Activated T-helper 1 cell treated with anti-CD3 and anti-CD28 coated beads, Interleukin-12 subunit alpha, Interleukin-12 subunit beta, Interleukin-2, Interleukin-4 antibody, amounts not matched to agents 30 ng/mL and 10 ng/mL and 1 ng/mL, durations not matched to agents 14 hours and 24 hours and 36 hours (primary cell): Measurements from ENCODE around the gene ADAM19. TPM values are rescaled to one million over a fixed set of nuclear protein-coding genes. Genes with fewer than 3 reads are reported as not detected.

ENCODE experiments used
- DNase-seq: peaks from one replicate; pipeline ENCODE4 v3.0.0; 2021; ENCODE audit warnings: low spot score
- H3K27ac Mint-ChIP-seq: one replicate; pipeline ENCODE4 v1.8.0; 2021; ENCODE audit warnings: mild to moderate bottlenecking, mixed read lengths
- H3K27me3 Mint-ChIP-seq: one replicate; pipeline ENCODE4 v1.8.0; 2022; ENCODE audit warnings: mild to moderate bottlenecking, moderate library complexity, mixed read lengths; ENCODE audit not compliant: insufficient read depth
- H3K36me3 Mint-ChIP-seq: one replicate; pipeline ENCODE4 v1.8.0; 2021; ENCODE audit warnings: low read depth, mixed read lengths
- H3K4me1 Mint-ChIP-seq: one replicate; pipeline ENCODE4 v1.8.0; 2021; ENCODE audit warnings: low read depth, mixed read lengths
- H3K4me3 Mint-ChIP-seq: one replicate; pipeline ENCODE4 v1.8.0; 2021; ENCODE audit warnings: mild to moderate bottlenecking, moderate library complexity, mixed read lengths
- H3K9me3 Mint-ChIP-seq: one replicate; pipeline ENCODE4 v1.8.0; 2021; ENCODE audit warnings: mixed read lengths
- intact Hi-C: fragments of 100-400 bp; cut with micrococcal nuclease; formaldehyde crosslinking; loops from one replicate; pipeline ENCODE4 v1.15.1; 2024
- total RNA-seq: library from RNA; stranded (reverse); gene quantifications from 2 replicates; pipeline ENCODE4 v1.2.3, GENCODE V29; 2022

The ADAM19 gene
- total RNA-seq, 1 donor from 2014 or later = 341 TPM

DNA sequence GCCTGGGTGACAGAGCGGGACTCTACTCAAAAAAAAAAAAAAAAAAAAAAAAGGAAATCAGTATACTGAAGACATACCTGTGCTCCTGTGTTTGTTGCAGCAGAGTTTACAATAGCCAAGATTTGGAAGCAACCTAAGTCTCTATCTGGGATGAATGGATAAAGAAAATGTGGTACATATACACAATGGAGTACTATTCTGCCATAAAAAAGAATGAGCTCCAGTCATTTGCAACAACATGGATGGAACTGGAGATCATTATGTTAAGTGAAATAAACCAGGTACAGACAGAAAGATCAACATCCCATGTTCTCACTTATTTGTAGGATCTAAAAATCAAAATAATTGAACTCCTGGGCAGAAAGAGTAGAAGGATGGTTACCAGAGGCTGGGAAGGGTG, 22.9 kb downstream of the ADAM19 start:
- intact Hi-C loops = no loop called here
- H3K36me3 Mint-ChIP-seq = peaks cover 72% of the 10 kb centered on the region
- peaks cover 87% of the 10 kb centered on the region for H3K4me1 Mint-ChIP-seq

GRCh38 chr5:157550663-157551062, 24.9 kb downstream of the ADAM19 start:
- no peak for DNase-seq
- Mint-ChIP-seq H3K27me3 (no peaks in the 10 kb centered on the region), H3K4me1 (peaks cover 86% of the 10 kb centered on the region), H3K9me3 (no peaks in the 10 kb centered on the region), H3K4me3 (peak overlapping the region; percentile 8), H3K36me3 (peaks cover 67% of the 10 kb centered on the region), H3K27ac (peak overlapping the region; percentile 41)
- intact Hi-C loops = loop anchor here (1.0 kb wide), 1 partner anchor 9 kb away; no protein-coding TSS in a partner anchor

More for the DNA sequence above, 22.9 kb downstream of the ADAM19 start:
- Mint-ChIP-seq H3K4me3 (no peak overlapping the region), H3K27ac (no peak overlapping the region), H3K27me3 (no peaks in the 10 kb centered on the region), H3K9me3 (no peaks in the 10 kb centered on the region)
- DNase-seq = no peak

DNA sequence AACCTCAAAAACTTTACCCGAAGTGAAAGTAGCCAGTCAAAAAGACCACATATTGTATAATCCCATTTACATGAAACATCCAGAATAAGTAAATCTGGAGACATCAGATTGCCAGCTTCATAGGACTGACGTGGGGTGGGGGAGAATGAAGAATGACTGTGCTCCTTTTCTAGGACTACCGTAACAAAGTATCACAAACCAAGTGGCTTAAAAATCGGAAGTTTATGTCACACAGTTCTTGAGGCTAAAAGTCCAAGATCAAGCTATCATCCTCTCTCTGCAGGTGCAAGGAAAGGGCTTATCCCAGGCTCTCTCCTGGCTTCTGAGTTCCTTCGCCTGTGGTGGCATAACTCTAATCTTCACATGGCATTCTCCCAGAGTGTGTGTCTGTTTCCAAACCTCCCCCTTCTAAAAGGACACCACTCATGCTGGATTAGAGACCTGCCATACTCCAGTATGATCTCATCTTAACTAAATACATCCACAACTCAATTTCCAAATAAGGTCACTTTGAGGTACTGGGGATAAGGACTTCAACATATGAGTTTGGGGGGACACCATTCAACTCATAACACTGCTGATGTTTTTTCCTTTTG, 25.5 kb downstream of the ADAM19 start:
- no peaks in the 10 kb centered on the region for H3K27me3 Mint-ChIP-seq
- DNase-seq = no peak
- H3K4me1 Mint-ChIP-seq = peaks cover 86% of the 10 kb centered on the region
- peak overlapping the region; percentile 89 for H3K27ac Mint-ChIP-seq
- intact Hi-C loops = loop anchor here (1.0 kb wide), 2 partner anchors 7 to 9 kb away; no protein-coding TSS in a partner anchor
- H3K9me3 Mint-ChIP-seq = no peaks in the 10 kb centered on the region
- H3K36me3 Mint-ChIP-seq = peaks cover 64% of the 10 kb centered on the region
- peak overlapping the region; percentile 49 for H3K4me3 Mint-ChIP-seq

GRCh38 chr5:157549283-157549629, 26.3 kb downstream of the ADAM19 start:
- Mint-ChIP-seq H3K27me3 (no peaks in the 10 kb centered on the region), H3K4me1 (peaks cover 86% of the 10 kb centered on the region), H3K4me3 (peak overlapping the region; percentile 72), H3K9me3 (no peaks in the 10 kb centered on the region), H3K36me3 (peaks cover 65% of the 10 kb centered on the region), H3K27ac (peak overlapping the region; percentile 89)
- DNase-seq = no peak
- intact Hi-C loops = loop anchor here (1.0 kb wide), 1 partner anchor 8 kb away; no protein-coding TSS in a partner anchor

- Mint-ChIP-seq H3K4me3 (peak overlapping the region; percentile 72), H3K4me1 (peaks cover 88% of the 10 kb centered on the region), H3K27me3 (no peaks in the 10 kb centered on the region), H3K9me3 (no peaks in the 10 kb centered on the region), H3K27ac (peak overlapping the region; percentile 89), H3K36me3 (peaks cover 67% of the 10 kb centered on the region)
- intact Hi-C loops = loop anchor here (1.0 kb wide), 1 partner anchor 9 kb away; no protein-coding TSS in a partner anchor
- DNase-seq = no peak
Observed at GRCh38 chr5:157548513-157549282, 26.9 kb downstream of the ADAM19 start.

DNA sequence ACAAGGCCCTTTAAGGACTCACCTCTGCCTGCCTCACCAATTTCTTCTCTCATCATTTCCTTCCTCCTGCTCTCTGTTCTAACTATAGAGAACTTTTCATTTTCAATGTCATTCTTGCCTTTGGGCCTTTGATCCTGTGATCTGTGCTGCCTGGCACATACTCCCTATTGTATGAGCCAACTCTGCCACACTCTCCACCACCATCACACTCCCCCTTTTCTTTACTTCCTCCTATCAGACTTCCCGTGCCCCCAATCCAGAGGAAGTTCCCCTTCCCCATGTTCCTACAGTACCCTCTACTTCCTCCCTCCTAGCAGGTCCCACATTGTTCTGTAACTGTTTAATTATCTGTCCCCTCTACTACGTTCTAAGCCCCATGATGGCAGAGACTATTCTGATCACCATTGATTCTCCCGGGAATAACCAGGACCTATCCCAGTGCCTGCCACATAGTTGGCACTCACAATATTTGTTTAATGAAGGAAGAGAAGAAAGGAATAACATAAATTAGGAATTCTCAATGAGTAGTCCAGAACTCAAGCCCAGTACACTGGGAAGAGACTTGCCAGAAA, 27.5 kb downstream of the ADAM19 start:
- intact Hi-C loops = no loop called here

GRCh38 chr5:157546456-157547100, 29.0 kb downstream of the ADAM19 start:
- H3K36me3 Mint-ChIP-seq = peaks cover 69% of the 10 kb centered on the region
- intact Hi-C loops = no loop called here
- no peak for DNase-seq
- no peaks in the 10 kb centered on the region for H3K9me3 Mint-ChIP-seq
- H3K4me3 Mint-ChIP-seq = peak overlapping the region; percentile 68
- H3K4me1 Mint-ChIP-seq = peaks cover 95% of the 10 kb centered on the region
- H3K27me3 Mint-ChIP-seq = no peaks in the 10 kb centered on the region
- peak overlapping the region; percentile 89 for H3K27ac Mint-ChIP-seq

More for the DNA sequence above, 27.5 kb downstream of the ADAM19 start:
- no peaks in the 10 kb centered on the region for H3K27me3 Mint-ChIP-seq
- H3K4me1 Mint-ChIP-seq = peaks cover 95% of the 10 kb centered on the region
- DNase-seq = no peak
- peak overlapping the region; percentile 89 for H3K27ac Mint-ChIP-seq
- H3K36me3 Mint-ChIP-seq = peaks cover 74% of the 10 kb centered on the region
- peak overlapping the region; percentile 72 for H3K4me3 Mint-ChIP-seq
- H3K9me3 Mint-ChIP-seq = no peaks in the 10 kb centered on the region

- peak overlapping the region; percentile 68 for H3K4me3 Mint-ChIP-seq
- H3K9me3 Mint-ChIP-seq = no peaks in the 10 kb centered on the region
Observed at GRCh38 chr5:157545610-157546310, 29.8 kb downstream of the ADAM19 start.

DNA sequence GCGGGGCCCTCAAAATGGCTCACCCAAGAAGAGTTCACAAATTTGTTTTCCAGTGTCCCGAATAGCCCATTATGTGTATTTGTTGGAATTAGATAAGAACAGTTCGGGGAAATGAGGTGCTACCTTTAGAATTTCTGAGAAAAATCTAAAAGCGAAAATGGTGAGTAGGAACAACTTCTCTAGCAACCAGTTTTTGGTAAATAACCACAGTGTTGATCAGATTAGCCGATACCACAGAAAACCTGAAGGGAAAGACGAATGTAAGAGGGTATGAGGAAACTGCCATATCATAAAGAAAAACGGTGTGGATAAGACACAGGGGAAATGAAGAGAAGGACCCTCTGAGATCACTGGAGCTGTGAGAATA, 31.0 kb downstream of the ADAM19 start:
- peak overlapping the region; percentile 68 for H3K4me3 Mint-ChIP-seq
- no peaks in the 10 kb centered on the region for H3K27me3 Mint-ChIP-seq
- DNase-seq = peak; percentile 25
- H3K9me3 Mint-ChIP-seq = no peaks in the 10 kb centered on the region
- peaks cover 63% of the 10 kb centered on the region for H3K36me3 Mint-ChIP-seq
- peak overlapping the region; percentile 89 for H3K27ac Mint-ChIP-seq
- intact Hi-C loops = loop anchor here (1.0 to 5.0 kb wide), 4 partner anchors 187 to 622 kb away; partner anchors contain the start of gene THG1L
- peaks cover 95% of the 10 kb centered on the region for H3K4me1 Mint-ChIP-seq

More at GRCh38 chr5:157545610-157546310, 29.8 kb downstream of the ADAM19 start:
- intact Hi-C loops = no loop called here
- H3K27ac Mint-ChIP-seq = peak overlapping the region; percentile 89
- peaks cover 67% of the 10 kb centered on the region for H3K36me3 Mint-ChIP-seq
- peaks cover 95% of the 10 kb centered on the region for H3K4me1 Mint-ChIP-seq
- no peaks in the 10 kb centered on the region for H3K27me3 Mint-ChIP-seq
- DNase-seq = no peak

GRCh38 chr5:157543825-157544622, 31.6 kb downstream of the ADAM19 start:
- Mint-ChIP-seq H3K9me3 (no peaks in the 10 kb centered on the region), H3K4me3 (peak overlapping the region; percentile 68), H3K27ac (peak overlapping the region; percentile 89), H3K36me3 (peaks cover 62% of the 10 kb centered on the region), H3K27me3 (no peaks in the 10 kb centered on the region), H3K4me1 (peaks cover 95% of the 10 kb centered on the region)
- no peak for DNase-seq
- intact Hi-C loops = loop anchor here (1.0 to 5.0 kb wide), 4 partner anchors 187 to 622 kb away; partner anchors contain the start of gene THG1L

GRCh38 chr5:157542282-157543000, 33.1 kb downstream of the ADAM19 start:
- Mint-ChIP-seq H3K9me3 (no peaks in the 10 kb centered on the region), H3K36me3 (peaks cover 53% of the 10 kb centered on the region), H3K4me1 (peaks cover 95% of the 10 kb centered on the region), H3K27me3 (no peaks in the 10 kb centered on the region), H3K27ac (peak overlapping the region; percentile 93), H3K4me3 (peak overlapping the region; percentile 63)
- DNase-seq = no peak
- intact Hi-C loops = loop anchor here (5.0 kb wide), 3 partner anchors 270 to 620 kb away; no protein-coding TSS in a partner anchor
